Effector CD4-positive, alpha-beta T cell (primary cell): Measurements from ENCODE around the gene COX7C.
A peak's percentile ranks its signal among the peaks of the same experiment; 100 is the strongest.

Experiments
- DNase-seq: peaks from one replicate; pipeline ENCODE4 v3.0.0-alpha.2; 2020

The COX7C gene

GRCh38 chr5:86665984-86666760 is 48.4 kb downstream of the COX7C start:
- DNase-seq = peak; percentile 2

- DNase-seq = no peak
These were observed 49.2 kb downstream of the COX7C start for GRCh38 chr5:86666981-86667380.
